GM18505 (cell line): ENCODE results near the gene BHLHE23.

ENCODE experiments used
- ATAC-seq: cut with Tn5 transposase; IDR thresholded peaks from one replicate; pipeline ENCODE4 v1.9.1; 2021; ENCODE audit not compliant: unreplicated experiment
- POLR2A ChIP-seq: IDR thresholded peaks from 4 replicates; pipeline ENCODE4 v1.6.1; 2011; ENCODE audit warnings: borderline replicate concordance; ENCODE audit not compliant: insufficient read depth, insufficient read length; ENCODE audit errors: extremely low read depth

The BHLHE23 gene

GRCh38 chr20:63005365-63005861, 1.4 kb downstream of the BHLHE23 start:
- TF ChIP-seq POLR2A, result no peak
- no peak for ATAC-seq

DNA sequence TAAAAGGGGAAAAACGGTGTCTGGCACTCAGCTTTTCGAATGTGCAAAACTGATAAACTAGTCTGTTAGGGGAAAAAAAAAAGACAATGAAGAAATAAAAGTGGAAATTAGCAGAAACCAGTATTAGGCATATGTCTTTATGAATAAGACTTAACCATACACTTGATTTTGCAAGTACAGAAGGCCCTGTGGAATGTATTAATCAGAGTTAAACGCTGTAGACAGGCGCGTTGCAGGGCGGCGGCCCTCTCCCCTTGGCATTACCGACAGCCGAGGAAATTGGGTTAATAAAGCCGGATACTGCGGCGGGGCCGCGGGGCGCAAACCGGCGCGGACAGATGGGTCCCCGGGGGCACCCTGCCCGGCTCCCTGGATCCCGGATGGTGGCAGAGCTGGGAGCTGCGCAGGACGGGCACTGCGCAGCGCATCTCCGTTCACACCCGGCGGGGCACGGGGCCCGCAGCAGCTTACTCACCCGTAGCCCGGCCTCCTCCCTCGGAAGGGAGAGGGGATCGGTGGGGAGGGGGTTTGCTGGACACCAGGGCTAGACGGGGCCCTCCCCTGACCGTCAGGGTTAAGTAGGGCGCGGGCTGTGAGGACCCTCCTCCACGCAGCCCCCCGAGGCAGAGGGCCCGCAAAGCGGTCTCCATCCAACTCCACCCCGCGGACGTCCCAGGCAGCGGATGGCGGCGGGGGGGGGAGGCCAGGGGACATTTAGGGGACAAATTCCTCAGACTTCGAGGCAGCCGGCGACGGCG, 2.0 kb downstream of the BHLHE23 start:
- TF ChIP-seq POLR2A, result no peak
- ATAC-seq, result no peak

- TF ChIP-seq POLR2A, result no peak
- no peak for ATAC-seq
Observed at GRCh38 chr20:63003546-63003945, 3.2 kb downstream of the BHLHE23 start.

DNA sequence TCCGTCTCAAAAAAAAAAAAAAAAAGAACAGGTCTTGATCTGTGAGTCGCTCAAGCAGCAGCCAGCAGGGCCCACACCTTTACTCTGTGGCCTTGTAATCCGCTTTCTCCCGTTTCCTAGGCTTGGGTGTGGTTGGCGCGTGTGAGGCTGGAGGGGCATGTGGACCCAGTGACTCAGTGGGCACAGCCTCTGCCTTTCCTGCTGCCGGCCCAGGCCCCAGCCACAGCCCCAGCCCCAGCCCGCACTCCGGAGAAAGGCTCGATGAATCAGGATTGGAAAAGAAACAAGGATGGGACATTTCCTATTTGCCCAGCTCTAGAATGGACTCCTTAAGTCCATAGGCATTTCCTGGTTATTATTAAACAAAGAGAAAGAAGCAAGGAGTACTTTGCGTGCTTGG, 4.3 kb downstream of the BHLHE23 start:
- no peak for ATAC-seq
- no peak for TF ChIP-seq POLR2A

GRCh38 chr20:63000958-63001357, 5.8 kb downstream of the BHLHE23 start:
- ATAC-seq, result no peak
- TF ChIP-seq POLR2A, result no peak

DNA sequence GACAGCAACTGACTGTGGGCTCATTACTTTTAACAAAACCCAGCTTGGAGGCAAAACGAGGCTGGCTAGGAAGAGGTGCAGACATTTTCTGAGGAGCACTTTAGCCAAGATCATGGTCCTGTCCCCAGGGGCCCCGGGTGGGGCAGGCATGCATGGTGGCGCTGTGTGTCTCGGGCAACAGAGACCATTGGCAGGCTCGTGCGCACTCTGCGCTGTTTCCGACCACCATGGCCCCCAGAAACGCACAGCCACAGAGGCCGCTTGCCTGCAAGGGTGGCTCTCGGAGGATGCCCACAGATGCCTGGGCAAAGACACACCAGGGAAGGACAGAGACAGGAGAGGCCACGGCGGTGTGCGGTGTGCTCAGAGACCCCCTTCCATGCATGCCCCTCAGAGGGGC, 6.7 kb downstream of the BHLHE23 start:
- no peak for ATAC-seq
- TF ChIP-seq POLR2A, result no peak

DNA sequence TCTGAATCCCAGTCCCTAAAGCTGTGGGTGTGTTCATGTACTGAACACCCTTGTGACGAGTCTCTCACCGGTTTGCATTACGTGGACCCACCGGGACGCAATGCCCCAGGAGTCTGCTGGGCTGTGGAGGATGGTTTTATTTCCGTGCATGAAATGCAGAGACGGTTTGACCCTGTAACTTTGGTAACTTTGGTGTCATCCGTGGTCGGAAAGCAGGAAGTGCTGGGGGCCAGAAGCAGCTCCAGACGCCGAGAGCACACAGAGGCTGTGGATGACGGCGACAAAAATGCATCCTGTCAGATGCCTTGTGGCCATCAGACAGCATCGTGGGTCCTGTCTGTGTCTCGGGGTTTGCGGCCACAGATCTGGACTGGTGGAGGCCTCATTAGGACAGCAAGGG, 7.2 kb downstream of the BHLHE23 start:
- ATAC-seq, result no peak
- no peak for TF ChIP-seq POLR2A

GRCh38 chr20:62998449-62998848, 8.3 kb downstream of the BHLHE23 start:
- no peak for ATAC-seq
- TF ChIP-seq POLR2A, result no peak

GRCh38 chr20:62997417-62998035, 9.2 kb downstream of the BHLHE23 start:
- ATAC-seq, result no peak
- no peak for TF ChIP-seq POLR2A

GRCh38 chr20:62996596-62996982, 10.2 kb downstream of the BHLHE23 start:
- TF ChIP-seq POLR2A, result no peak

GRCh38 chr20:62995898-62996595, 10.7 kb downstream of the BHLHE23 start:
- no peak for TF ChIP-seq POLR2A
- ATAC-seq, result no peak

More at GRCh38 chr20:62996596-62996982, 10.2 kb downstream of the BHLHE23 start:
- ATAC-seq, result no peak

- no peak for TF ChIP-seq POLR2A
- no peak for ATAC-seq
Observed at GRCh38 chr20:62995481-62995880, 11.3 kb downstream of the BHLHE23 start.

DNA sequence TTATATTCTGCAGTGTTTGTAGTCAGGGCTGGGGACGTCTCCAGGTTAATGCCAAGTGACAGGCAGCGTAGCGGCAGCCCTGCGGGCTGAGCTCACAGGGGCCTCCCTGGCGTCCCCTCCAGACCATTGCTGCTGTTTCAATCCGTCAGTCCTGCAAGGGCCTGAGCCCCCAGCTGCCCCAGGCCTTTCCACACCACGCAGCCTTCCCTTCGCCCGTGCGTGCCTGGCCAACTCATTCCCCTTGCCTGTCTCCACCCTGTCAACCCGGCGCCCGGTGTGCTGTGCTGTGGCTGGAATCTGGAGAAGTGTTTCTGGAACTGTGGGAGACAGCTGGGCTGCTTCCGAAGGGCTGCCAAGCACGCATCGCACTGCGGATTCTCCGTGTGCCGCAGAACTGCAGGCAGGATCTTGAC, 11.9 kb downstream of the BHLHE23 start:
- TF ChIP-seq POLR2A, result no peak
- ATAC-seq, result no peak
